Stimulated activated CD4-positive, alpha-beta T cell treated with anti-CD3 and anti-CD28 coated beads, Interleukin-12 subunit alpha, Interleukin-12 subunit beta, amount 100 ng/mL, for 4 hours (primary cell): ENCODE results near the gene PLD1.
"Not testable (repeated sequence)": the region's sequence is repeated elsewhere in the genome, so short reads cannot be mapped to it uniquely, and the experiment has no call there.

Source experiments
- DNase-seq: peaks from one replicate; pipeline ENCODE4 v3.0.0-alpha.2; 2020

The PLD1 gene

GRCh38 chr3:171604370-171604769 lies 205.9 kb downstream of the PLD1 start:
- DNase-seq = no peak

- no peak for DNase-seq
Observed at GRCh38 chr3:171602072-171602471, 208.2 kb downstream of the PLD1 start.

- DNase-seq = no peak
Observed at GRCh38 chr3:171600030-171600429, 210.3 kb downstream of the PLD1 start.

GRCh38 chr3:171598990-171599389 lies 211.3 kb downstream of the PLD1 start:
- no peak for DNase-seq

- DNase-seq = no peak
Observed at GRCh38 chr3:171592786-171593185, 217.5 kb downstream of the PLD1 start.

GRCh38 chr3:171591070-171591469 lies 219.2 kb downstream of the PLD1 start:
- DNase-seq = no peak

- no peak for DNase-seq
Observed at GRCh38 chr3:171586274-171586673, 224.0 kb downstream of the PLD1 start.

GRCh38 chr3:171585039-171585438 lies 225.2 kb downstream of the PLD1 start:
- no peak for DNase-seq

GRCh38 chr3:171584100-171584499 lies 226.2 kb downstream of the PLD1 start:
- no peak for DNase-seq

GRCh38 chr3:171574556-171575240 lies 235.6 kb downstream of the PLD1 start:
- no peak for DNase-seq

- no peak for DNase-seq
Observed at GRCh38 chr3:171569571-171570132, 240.6 kb downstream of the PLD1 start.

- no peak for DNase-seq
Observed at GRCh38 chr3:171568766-171569165, 241.5 kb downstream of the PLD1 start.

GRCh38 chr3:171566803-171567422 lies 243.4 kb downstream of the PLD1 start:
- DNase-seq = no peak

- no peak for DNase-seq
Observed at GRCh38 chr3:171565481-171566058, 244.7 kb downstream of the PLD1 start.

- no peak for DNase-seq
Observed at GRCh38 chr3:171564748-171565480, 245.4 kb downstream of the PLD1 start.

GRCh38 chr3:171563298-171563697 lies 247.0 kb downstream of the PLD1 start:
- no peak for DNase-seq

GRCh38 chr3:171562459-171562858 lies 247.8 kb downstream of the PLD1 start:
- DNase-seq = not testable (repeated sequence)

GRCh38 chr3:171561596-171562323 lies 248.5 kb downstream of the PLD1 start:
- DNase-seq = no peak

GRCh38 chr3:171559586-171559985 lies 250.7 kb downstream of the PLD1 start:
- no peak for DNase-seq

- no peak for DNase-seq
Observed at GRCh38 chr3:171558188-171558696, 252.0 kb downstream of the PLD1 start.

GRCh38 chr3:171557173-171557572 lies 253.1 kb downstream of the PLD1 start:
- DNase-seq = no peak

- DNase-seq = no peak
Observed at GRCh38 chr3:171556574-171557145, 253.6 kb downstream of the PLD1 start.
